Activated CD8-positive, alpha-beta memory T cell treated with anti-CD3 and anti-CD28 coated beads, Interleukin-2, amount 10 ng/mL, durations not matched to agents 7 days and 5 days (primary cell): ENCODE results near the gene TIPARP. TPM values are rescaled to one million over a fixed set of nuclear protein-coding genes. Genes with fewer than 3 reads are reported as not detected.
"Not testable (repeated sequence)": the region's sequence is repeated elsewhere in the genome, so short reads cannot be mapped to it uniquely, and the experiment has no call there.

ENCODE experiments used
- ATAC-seq: fragments of 150-1000 bp; cut with Tn5 transposase; one replicate; pipeline ENCODE4 v1.10.0; 2021; ENCODE audit warnings: moderate library complexity
- CTCF ChIA-PET: fragments of 350-600 bp; sonication (Branson Sonifier 250); formaldehyde crosslinking; loops from one replicate; lab custom pipeline; 2021; ENCODE audit warnings: antibody characterized with exemption; lab: Charles Lee
- DNase-seq: peaks from one replicate; pipeline ENCODE4 v3.0.0-alpha.2; 2020
- H3K27ac Mint-ChIP-seq: one replicate; pipeline ENCODE4 v1.8.0; 2021; ENCODE audit warnings: mild to moderate bottlenecking, mixed read lengths
- H3K27me3 Mint-ChIP-seq: one replicate; pipeline ENCODE4 v1.8.0; 2021; ENCODE audit warnings: mixed read lengths
- H3K36me3 Mint-ChIP-seq: one replicate; pipeline ENCODE4 v1.8.0; 2021; ENCODE audit warnings: mild to moderate bottlenecking, mixed read lengths
- H3K4me1 Mint-ChIP-seq: one replicate; pipeline ENCODE4 v1.8.0; 2021; ENCODE audit warnings: mixed read lengths
- H3K4me3 Mint-ChIP-seq: one replicate; pipeline ENCODE4 v1.8.0; 2021; ENCODE audit warnings: mild to moderate bottlenecking, moderate library complexity, mixed read lengths
- H3K9me3 Mint-ChIP-seq: one replicate; pipeline ENCODE4 v1.8.0; 2022; ENCODE audit warnings: low read depth, mixed read lengths
- total RNA-seq, 2 experiments: library from RNA; stranded (reverse); gene quantifications; one replicate each; pipeline ENCODE4 v1.2.3, GENCODE V29; 2021

The TIPARP gene
- total RNA-seq, 2 experiments from 2014 or later, result 31.6 to 42.8 TPM

DNA sequence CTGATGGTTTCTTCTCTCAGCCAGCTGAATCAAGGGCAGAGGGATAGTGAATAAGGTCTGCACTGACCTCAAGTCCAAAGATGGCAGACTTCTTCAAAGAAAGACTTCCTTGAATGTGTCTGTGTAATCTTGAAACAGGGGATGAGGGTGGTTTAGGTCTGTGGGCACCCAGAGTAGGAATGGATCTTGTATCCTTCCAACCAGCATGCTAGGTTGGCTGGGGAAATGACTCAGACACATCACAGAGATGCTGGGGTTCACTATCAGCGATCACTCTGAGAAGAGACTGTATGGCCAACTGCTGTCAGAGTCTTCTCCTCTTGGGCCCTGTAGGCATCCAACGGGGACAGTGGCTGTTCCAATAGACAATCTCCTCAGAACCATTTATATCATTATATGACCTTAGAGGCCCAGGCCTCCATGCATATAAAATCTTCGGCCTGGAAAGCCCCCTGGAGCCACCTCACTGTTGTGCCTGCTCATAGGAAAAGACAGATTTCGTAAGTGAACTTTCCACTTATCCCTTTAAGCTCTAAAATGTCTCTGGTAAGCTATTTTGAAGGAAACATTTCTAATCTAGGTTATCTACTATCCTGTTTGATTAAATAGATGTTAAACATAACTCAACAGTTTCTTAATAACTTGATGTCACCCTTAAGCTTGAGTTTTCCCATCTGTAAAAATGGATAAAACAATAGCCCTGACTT lies 58.5 kb downstream of the TIPARP start:
- CTCF ChIA-PET, result interaction anchor here (2.8 kb wide), 1 partner anchor 10 kb away, joined by 7 read pairs; no protein-coding TSS in a partner anchor
- Mint-ChIP-seq H3K4me3 (no peak overlapping the region), H3K4me1 (peaks cover 10% of the 10 kb centered on the region), H3K27ac (no peak overlapping the region), H3K36me3 (peaks cover 2% of the 10 kb centered on the region), H3K9me3 (no peaks in the 10 kb centered on the region), H3K27me3 (no peaks in the 10 kb centered on the region)
- ATAC-seq (peak; percentile 90), DNase-seq (peak; percentile 62)

DNA sequence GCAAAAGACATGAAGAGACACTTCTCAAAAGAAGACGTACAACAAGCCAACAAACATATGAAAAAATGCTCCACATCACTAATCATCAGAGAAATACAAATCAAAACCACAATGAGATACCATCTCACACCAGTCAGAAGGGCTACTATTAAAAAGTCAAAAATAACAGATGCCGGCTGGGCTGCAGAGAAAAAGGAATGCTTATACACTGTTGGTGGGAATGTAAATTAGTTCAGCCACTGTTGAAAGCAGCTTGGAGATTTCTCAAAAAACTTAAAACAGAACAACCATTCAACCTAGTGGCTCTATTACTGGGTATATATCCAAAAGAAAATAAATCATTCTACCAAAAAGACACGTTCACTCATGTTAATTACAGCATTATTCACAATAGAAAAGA lies 60.3 kb downstream of the TIPARP start:
- H3K4me3 Mint-ChIP-seq, H3K27ac Mint-ChIP-seq, H3K36me3 Mint-ChIP-seq, DNase-seq, ATAC-seq, H3K27me3 Mint-ChIP-seq, CTCF ChIA-PET, H3K9me3 Mint-ChIP-seq: not testable (repeated sequence)
- peaks cover 10% of the 10 kb centered on the region for H3K4me1 Mint-ChIP-seq

DNA sequence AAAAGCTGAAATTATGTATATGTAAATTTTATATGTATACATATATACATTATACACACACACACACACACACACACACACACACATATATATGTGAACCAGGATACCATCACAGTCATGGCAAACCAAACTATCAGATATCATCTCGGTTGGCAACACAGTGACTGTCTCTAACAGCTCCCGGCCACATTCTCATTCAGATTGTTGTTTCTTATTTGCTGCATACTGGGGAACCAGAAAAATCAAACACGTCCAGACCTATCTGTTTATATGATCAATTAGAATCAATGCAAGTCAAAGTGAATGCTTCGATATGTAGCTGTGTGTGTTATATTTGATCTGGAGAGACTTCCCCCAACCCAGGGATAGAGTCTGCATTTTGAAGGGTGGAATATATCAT lies 61.1 kb downstream of the TIPARP start:
- DNase-seq (no peak), ATAC-seq (no peak)
- no peaks in the 10 kb centered on the region for H3K27me3 Mint-ChIP-seq
- no peak overlapping the region for H3K27ac Mint-ChIP-seq
- H3K4me3 Mint-ChIP-seq, result no peak overlapping the region
- CTCF ChIA-PET, result no interaction called here
- peaks cover 10% of the 10 kb centered on the region for H3K4me1 Mint-ChIP-seq
- peaks cover 2% of the 10 kb centered on the region for H3K36me3 Mint-ChIP-seq
- no peaks in the 10 kb centered on the region for H3K9me3 Mint-ChIP-seq

DNA sequence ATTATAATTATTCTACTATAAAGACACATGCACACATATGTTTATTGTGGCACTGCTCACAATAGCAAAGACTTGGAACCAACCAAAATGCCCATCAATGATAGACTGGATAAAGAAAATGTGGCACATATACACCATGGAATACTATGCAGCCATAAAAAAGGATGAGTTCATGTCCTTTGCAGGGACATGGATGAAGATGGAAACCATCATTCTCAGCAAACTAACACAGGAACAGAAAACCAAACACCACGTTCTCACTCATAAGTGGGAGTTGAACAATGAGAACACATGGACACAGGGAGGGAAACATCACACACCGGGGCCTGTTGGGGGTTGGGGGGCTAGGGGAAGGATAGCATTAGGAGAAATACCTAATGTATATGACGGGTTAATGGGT lies 62.7 kb downstream of the TIPARP start:
- H3K9me3 Mint-ChIP-seq, ATAC-seq, H3K36me3 Mint-ChIP-seq, H3K27ac Mint-ChIP-seq, DNase-seq, H3K4me3 Mint-ChIP-seq, CTCF ChIA-PET, H3K27me3 Mint-ChIP-seq: not testable (repeated sequence)
- peaks cover 13% of the 10 kb centered on the region for H3K4me1 Mint-ChIP-seq

DNA sequence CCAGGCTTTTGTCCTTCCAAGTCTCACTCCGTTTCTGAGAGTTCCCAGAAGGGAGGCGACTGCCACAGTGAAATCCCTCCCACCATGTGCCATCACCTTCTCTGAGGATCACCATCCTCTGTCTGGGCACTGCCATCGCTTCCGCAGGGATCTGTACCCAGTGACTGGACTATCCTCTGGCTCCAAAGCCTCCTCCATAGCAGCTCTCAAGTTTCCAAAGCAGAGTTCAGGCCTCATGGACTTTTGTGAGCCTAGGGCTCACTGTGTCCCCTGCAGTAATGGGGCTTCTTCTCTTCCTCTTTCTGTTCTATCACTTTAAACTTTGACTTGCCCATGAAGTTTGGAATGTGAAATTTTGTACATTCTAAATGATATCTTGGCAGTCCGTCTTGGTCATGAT lies 63.9 kb downstream of the TIPARP start:
- H3K36me3 Mint-ChIP-seq, result peaks cover 3% of the 10 kb centered on the region
- H3K4me1 Mint-ChIP-seq, result peaks cover 4% of the 10 kb centered on the region
- no peak for DNase-seq
- no peak overlapping the region for H3K4me3 Mint-ChIP-seq
- CTCF ChIA-PET, result no interaction called here
- H3K27me3 Mint-ChIP-seq, result no peaks in the 10 kb centered on the region
- H3K9me3 Mint-ChIP-seq, result no peaks in the 10 kb centered on the region
- H3K27ac Mint-ChIP-seq, result no peak overlapping the region
- ATAC-seq, result no peak

DNA sequence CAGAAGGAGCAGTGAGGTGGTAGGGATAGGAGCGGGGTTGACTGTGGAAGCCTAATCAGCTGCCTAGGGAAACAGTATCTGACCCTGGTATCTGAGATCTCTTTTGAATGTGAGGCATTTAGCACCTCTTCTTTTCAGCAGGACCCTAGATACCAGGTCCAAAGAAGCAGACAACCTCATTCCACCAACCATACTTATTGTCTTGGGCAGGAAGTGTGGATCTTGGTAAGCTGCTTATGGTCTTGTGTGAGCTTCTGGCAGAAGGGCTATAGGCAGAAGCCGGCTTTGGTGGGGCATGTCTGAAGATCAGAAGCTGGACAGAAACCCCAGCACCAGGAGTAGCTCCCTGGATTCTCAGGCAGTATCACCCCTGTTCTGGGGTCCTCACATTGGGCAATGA lies 65.6 kb downstream of the TIPARP start:
- no peaks in the 10 kb centered on the region for H3K9me3 Mint-ChIP-seq
- DNase-seq (no peak), ATAC-seq (no peak)
- CTCF ChIA-PET, result no interaction called here
- H3K27ac Mint-ChIP-seq, result no peak overlapping the region
- peaks cover 3% of the 10 kb centered on the region for H3K36me3 Mint-ChIP-seq
- H3K4me1 Mint-ChIP-seq, result peaks cover 3% of the 10 kb centered on the region
- H3K4me3 Mint-ChIP-seq, result no peak overlapping the region
- no peaks in the 10 kb centered on the region for H3K27me3 Mint-ChIP-seq

DNA sequence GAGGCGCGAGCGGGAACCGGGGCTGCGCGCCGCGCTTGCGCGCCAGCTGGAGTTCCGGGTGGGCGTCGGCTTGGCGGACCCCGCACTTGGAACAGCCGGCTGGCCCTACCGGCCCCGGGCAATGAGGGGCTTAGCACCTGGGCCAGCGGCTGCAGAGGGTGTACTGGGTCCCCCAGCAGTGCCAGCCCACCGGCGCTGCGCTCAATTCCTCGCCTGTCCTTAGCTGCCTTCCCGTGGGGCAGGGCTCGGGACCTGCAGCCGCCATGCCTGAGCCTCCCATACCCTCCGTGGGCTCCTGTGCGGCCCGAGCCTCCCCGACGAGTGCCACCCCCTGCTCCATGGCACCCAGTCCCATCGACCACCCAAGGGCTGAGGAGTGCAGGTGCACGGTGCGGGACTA lies 66.2 kb downstream of the TIPARP start:
- H3K4me3 Mint-ChIP-seq, ATAC-seq, H3K27ac Mint-ChIP-seq, H3K27me3 Mint-ChIP-seq, H3K9me3 Mint-ChIP-seq, H3K4me1 Mint-ChIP-seq, H3K36me3 Mint-ChIP-seq, DNase-seq, CTCF ChIA-PET: not testable (repeated sequence)

DNA sequence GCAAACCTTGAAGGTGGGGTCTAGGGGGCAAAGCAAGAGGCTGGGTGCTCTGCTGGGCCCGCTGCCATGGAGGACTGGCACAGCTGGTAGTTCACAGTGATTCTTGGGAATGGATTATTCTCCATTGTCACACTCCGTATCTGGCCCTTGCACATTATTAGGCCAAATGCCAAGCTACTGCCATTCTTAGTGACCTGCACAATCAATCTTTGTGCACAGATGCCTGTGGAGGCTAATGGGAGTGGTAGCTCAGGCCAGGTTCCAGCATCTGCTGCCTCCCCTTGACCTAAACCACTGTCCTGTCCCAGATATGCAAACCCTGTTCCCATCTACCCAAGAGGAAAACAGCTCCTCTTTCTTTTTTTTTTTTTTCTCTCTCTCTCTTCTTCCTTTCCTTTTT lies 67.5 kb downstream of the TIPARP start:
- Mint-ChIP-seq H3K27me3 (no peaks in the 10 kb centered on the region), H3K4me3 (no peak overlapping the region), H3K27ac (no peak overlapping the region), H3K36me3 (peaks cover 9% of the 10 kb centered on the region), H3K4me1 (peaks cover 3% of the 10 kb centered on the region), H3K9me3 (peaks cover 3% of the 10 kb centered on the region)
- CTCF ChIA-PET, result interaction anchor here (0.8 kb wide), 1 partner anchor 68 kb away, joined by 3 read pairs; no protein-coding TSS in a partner anchor
- ATAC-seq (no peak), DNase-seq (no peak)

DNA sequence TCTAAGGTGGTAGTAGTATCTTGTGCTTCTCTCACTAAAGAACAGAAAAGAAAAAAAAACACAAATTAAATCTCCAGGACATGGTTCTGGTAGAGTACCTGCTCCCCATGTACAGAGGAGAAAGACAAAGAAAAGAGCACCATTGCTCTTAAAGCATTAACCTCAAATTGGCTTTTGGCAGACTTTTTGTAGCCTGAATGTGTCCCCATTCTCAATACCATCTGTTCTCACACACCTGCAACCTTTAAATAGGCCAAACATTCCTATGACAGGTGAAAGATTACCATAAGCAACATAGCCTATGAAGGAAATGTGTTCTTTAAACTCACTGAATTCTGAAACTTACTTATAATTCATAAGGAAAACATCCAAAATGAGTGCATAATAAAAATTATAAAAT lies 68.0 kb downstream of the TIPARP start:
- no peak overlapping the region for H3K27ac Mint-ChIP-seq
- CTCF ChIA-PET, result no interaction called here

DNA sequence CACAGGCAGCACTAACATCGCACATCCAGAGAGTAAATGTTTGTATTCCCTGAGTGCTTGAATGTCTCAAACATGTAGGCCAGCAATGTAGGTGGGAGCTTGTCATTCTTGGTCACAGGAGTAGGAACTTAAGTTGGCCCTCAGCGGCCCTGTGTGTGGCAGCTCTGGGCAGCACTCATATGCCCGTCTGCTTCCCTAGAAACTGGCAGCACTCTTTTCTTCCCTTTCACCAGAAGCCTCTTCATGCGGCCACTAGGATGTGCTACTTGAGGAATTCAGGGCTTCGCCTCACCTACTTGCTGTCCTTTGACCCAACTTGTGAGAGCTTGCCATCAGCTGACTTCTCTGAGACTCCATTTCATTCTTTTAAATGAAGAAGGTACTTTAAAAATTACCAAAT lies 69.5 kb downstream of the TIPARP start:
- H3K4me3 Mint-ChIP-seq, result no peak overlapping the region
- peaks cover 8% of the 10 kb centered on the region for H3K9me3 Mint-ChIP-seq
- no peak for ATAC-seq
- peaks cover 3% of the 10 kb centered on the region for H3K4me1 Mint-ChIP-seq
- CTCF ChIA-PET, result no interaction called here
- no peaks in the 10 kb centered on the region for H3K27me3 Mint-ChIP-seq
- H3K36me3 Mint-ChIP-seq, result peaks cover 13% of the 10 kb centered on the region
- no peak for DNase-seq
- H3K27ac Mint-ChIP-seq, result no peak overlapping the region

More for the DNA sequence above, 68.0 kb downstream of the TIPARP start:
- peaks cover 8% of the 10 kb centered on the region for H3K9me3 Mint-ChIP-seq
- ATAC-seq (no peak), DNase-seq (no peak)
- H3K36me3 Mint-ChIP-seq, result peaks cover 10% of the 10 kb centered on the region
- H3K27me3 Mint-ChIP-seq, result no peaks in the 10 kb centered on the region
- peaks cover 3% of the 10 kb centered on the region for H3K4me1 Mint-ChIP-seq
- H3K4me3 Mint-ChIP-seq, result no peak overlapping the region

DNA sequence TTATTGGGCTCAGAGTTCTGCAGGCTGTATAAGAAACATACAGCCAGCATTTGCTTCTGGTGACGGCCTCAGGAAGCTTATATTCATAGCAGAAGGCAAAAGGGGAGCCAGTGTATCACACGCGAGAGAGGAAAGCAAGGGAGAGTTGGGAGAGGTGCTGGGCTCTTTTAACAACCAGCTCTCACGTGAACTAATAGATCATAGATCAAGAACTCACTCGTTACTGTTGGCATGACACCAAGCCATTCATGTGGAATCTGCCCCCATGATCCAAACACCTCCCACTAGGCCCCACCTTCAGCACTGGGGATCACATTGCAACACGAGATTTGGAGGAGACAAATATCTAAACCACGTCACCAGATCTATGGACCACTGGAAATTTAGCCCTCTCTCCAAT lies 70.2 kb downstream of the TIPARP start:
- no peak for ATAC-seq
- H3K4me3 Mint-ChIP-seq, result no peak overlapping the region

DNA sequence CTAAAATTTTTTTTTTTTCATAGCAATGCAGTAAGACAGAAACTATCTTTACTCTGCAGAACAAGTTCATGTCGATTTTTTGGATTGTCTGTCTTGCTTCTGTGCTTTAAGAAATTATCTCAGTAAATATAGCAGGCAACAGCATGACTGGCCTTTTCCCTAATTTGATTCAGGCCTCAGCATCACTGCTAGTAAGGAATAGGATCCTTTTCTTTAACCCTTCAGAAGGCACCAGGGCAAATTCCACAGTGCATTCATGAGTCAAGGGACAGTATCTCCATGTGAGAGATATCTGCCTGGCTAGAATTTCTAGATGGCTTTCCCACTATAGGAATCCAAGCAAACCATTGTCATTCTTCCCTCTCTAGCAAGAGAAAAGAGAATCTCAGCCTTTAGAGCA lies 71.4 kb downstream of the TIPARP start:
- ATAC-seq, result no peak
- DNase-seq, result no peak
- Mint-ChIP-seq H3K27ac (no peak overlapping the region), H3K36me3 (peaks cover 13% of the 10 kb centered on the region), H3K27me3 (peaks cover 2% of the 10 kb centered on the region), H3K9me3 (peaks cover 8% of the 10 kb centered on the region), H3K4me1 (peaks cover 3% of the 10 kb centered on the region), H3K4me3 (no peak overlapping the region)
- CTCF ChIA-PET, result no interaction called here

More for the DNA sequence above, 70.2 kb downstream of the TIPARP start:
- peaks cover 13% of the 10 kb centered on the region for H3K36me3 Mint-ChIP-seq
- DNase-seq, result no peak
- no peaks in the 10 kb centered on the region for H3K27me3 Mint-ChIP-seq
- H3K27ac Mint-ChIP-seq, result no peak overlapping the region
- peaks cover 8% of the 10 kb centered on the region for H3K9me3 Mint-ChIP-seq
- peaks cover 3% of the 10 kb centered on the region for H3K4me1 Mint-ChIP-seq
- CTCF ChIA-PET, result no interaction called here

DNA sequence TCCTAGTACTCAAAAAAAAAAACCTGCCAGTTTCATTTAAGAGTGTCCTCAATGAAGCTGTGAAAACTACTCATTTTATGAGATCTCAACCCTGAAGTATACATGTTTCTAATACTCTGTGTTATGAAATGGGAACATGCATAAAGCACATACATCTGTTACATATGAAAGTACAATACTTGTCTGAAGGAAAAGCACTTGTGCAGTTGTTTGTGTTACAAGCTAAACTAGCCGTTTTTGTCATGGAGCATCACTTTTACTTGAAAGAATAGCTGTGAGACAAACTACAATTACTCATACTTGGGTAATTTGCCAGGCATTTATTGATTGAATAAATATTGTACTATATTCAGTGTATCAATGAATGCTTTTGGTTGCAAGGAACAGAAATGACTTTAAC lies 72.7 kb downstream of the TIPARP start:
- Mint-ChIP-seq H3K4me1 (no peaks in the 10 kb centered on the region), H3K4me3 (no peak overlapping the region), H3K36me3 (peaks cover 11% of the 10 kb centered on the region), H3K9me3 (peaks cover 8% of the 10 kb centered on the region), H3K27ac (no peak overlapping the region), H3K27me3 (peaks cover 2% of the 10 kb centered on the region)
- CTCF ChIA-PET, result interaction anchor here (1.1 kb wide), 1 partner anchor 193 kb away, joined by 3 read pairs; no protein-coding TSS in a partner anchor
- DNase-seq (no peak), ATAC-seq (no peak)

DNA sequence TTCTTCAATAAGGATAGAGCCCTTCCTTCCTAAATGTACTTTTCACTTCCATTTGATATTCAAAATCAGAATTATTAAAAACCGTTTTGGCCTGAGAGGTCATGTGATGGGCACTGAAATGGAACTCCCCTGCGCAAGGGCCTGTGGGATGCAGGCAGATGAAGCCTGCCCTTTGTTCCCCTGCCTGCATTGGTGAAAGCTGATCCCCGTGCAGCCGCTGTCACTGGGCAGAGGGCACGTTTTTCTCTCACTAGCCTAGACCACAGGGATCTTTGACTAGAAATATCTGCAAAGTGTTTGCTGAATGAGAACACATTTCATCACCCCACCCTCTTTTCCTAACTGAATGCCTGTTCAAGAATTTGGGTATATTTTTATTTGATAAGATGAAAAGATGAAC lies 74.9 kb downstream of the TIPARP start:
- Mint-ChIP-seq H3K36me3 (peaks cover 11% of the 10 kb centered on the region), H3K27ac (no peak overlapping the region), H3K27me3 (peaks cover 2% of the 10 kb centered on the region), H3K4me3 (no peak overlapping the region), H3K4me1 (no peaks in the 10 kb centered on the region), H3K9me3 (peaks cover 8% of the 10 kb centered on the region)
- ATAC-seq, result no peak
- CTCF ChIA-PET, result no interaction called here
- no peak for DNase-seq
